DMS114 treated with DMSO at 0.1 percent for 48 hours (cell line): ENCODE results near the gene DYNLT1.
"Not testable (repeated sequence)": the region's sequence is repeated elsewhere in the genome, so short reads cannot be mapped to it uniquely, and the experiment has no call there.

ENCODE experiments used
- DNase-seq: peaks from one replicate; lab custom pipeline; 2025; ENCODE audit not compliant: unreplicated experiment; lab: John Stamatoyannopoulos, UW

DYNLT1 gene

DNA sequence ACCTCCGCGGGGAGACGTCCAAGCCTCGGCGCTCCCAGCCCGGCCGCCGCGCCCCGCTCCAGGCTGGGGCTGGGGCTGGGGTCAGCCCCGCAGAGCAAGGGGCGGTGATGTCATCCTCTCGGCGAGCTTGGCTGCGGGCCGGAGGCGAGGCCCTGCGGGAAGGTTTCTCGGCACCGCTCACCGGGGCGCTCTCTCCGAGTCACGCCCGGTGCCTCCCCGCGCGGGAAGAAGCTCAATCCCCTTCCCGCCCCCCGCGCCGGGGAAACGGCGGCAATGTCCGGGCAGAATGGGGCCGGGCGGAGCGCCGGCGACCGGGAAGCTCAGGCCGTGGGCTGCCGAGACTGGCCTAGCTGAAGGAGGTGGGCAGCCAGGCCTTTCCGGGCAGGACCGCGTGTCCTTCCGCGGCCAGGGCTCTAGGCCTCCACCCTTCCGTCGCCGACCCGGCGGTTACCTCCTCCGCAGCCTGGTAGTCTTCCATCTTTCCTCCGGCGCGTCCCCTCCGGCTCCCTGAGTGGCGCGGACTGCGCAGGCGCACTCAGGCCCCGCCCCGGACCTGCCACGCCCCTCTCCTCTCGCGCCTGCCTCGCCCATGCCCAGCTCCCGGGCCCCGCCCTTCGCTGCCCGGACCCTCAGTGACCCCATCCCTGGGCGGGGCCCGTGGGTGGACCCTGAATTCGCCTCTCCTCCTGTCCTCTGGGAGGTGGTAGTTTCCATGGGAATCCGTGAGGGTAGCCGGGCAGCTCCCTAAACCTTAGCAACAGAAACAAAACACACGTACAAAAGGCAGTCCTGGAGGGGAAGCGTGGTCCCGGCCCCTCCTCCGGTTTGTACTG, at the start of gene DYNLT1:
TSS of gene DYNLT1 (minus strand) at position 513 of the 833 bp plus-strand sequence. CDS start at position 478, 35 bp downstream.
- DNase-seq = peak; percentile 71

DNA sequence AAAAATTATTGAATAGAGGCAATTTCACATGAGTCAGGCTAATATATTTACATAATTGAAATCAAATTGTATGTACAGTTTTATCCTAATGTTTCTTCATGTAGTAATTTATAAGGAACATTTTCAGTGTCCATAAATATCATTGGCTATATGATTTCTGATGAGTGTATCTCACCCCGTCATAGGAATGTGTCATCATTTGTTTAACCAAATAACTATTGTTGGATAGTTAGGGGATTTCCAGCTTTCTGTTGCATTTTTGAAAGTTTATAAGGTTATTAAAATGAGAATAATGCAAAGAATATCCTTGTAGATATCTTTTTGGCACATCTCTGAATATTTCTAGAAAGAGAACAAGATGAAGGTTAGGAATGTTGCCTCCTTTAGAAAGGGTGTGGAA, 44.3 kb upstream of the DYNLT1 start:
- DNase-seq = no peak

DNA sequence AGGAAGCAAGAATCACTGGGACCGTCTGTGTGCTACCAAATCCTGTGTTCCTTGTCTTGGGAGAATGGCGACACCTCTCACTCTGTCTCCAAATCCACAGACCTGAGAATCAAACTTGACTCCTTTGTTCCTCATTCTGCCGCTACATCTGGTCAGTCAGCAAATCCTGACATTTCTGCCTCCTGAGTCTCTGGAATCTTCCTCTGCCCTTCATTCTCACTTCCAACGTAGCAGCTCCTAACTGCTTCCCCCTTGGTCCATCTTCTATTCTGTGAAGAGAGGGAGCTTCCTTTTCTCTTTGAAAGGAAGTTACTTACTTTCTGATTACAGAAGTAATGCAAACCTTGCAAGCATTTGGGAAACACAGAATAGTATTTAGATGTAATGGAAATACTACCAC, 43.0 kb upstream of the DYNLT1 start:
- no peak for DNase-seq

DNA sequence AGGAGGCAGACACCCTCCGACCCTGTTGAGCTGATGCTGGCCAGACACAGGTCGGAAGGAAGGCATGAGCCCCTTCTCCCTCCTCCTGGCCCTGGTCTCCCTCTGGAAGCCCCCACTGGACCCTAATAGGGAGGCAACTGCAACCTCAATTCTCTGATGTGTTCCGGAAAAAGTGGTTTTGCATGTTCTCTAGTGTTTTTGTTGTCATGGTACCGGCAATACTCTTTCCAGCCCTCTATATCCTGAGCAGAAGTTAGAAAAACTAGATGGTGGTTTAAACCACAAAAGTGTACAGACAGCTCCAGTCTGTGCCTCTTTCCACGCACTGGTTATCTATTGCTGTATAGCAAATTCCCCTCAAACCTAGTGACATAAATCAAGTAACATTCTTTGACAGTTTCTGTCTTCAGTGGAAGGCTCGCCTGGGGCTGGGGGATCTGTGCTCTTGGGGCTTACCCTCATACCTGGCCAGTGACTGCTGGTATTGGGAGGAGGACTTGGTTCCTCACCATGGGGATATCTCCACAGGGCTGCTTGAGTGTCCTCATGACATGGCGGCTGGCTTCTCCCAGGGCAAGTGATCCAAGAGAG, 42.3 kb upstream of the DYNLT1 start:
- no peak for DNase-seq

DNA sequence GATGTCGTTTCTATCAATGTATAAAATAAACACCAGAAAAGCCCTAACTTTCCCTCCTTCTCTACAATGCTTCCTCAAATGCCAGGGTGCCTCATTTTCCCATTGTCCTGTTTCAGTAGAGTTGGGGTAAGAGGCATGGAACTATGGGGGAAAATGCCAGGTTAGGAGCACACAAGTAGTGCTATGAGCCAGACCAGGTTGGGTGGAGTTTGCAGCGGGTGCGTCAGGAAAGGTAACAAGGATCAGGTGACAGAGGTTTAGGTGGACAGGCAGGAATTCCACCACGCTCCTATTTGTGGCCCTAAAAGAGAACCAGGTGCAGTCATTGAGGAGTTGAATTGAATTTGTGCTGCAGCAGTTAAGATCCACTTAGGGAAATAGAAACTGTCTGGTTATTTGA, 41.8 kb upstream of the DYNLT1 start:
- no peak for DNase-seq

DNA sequence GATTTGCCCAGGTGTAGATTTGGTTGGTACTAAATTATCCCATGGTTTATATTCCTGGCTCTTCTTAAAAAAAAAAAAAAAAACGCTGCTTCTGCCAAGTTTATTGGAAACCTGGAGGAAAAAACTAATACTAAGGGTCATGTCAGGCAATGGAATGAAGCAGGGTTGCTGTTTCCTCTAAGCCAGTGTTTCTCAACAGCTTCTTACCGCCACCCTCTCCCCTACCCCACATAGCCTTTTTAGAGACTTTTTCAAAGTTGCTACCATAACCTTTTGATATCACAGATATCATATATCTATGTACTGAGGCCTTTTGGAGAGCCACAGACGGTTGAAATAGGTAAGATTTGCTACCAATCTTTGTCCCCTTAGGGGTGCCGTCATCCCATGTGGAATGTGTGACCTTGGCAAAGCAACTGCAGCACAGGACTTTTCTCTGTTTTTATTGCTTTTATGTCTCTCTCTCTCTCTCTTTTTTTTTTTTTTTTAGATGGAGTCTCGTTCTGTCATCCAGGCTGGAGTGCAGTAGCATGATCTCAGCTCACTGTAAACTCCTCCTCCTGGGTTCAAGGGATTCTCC, 40.3 kb upstream of the DYNLT1 start:
- no peak for DNase-seq

DNA sequence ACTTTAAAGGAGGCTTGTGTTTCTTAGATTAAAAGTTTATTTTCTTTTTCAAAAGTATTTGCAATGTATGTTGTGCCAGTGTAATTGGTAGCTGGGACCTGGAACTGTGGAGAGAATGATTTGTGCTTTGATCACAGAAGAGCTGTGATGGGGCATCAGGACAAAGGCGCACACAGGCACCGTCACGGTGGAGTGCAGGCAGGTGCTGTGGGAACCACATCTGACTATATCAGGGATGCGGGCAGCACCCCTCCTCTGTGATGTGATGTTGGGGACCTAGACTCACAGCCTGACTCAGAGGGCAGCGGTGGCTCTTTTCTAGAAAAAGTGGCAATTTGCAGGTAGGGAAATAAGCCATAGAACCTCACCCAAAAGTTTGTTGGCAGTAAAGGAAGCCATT, 39.8 kb upstream of the DYNLT1 start:
- DNase-seq = no peak

DNA sequence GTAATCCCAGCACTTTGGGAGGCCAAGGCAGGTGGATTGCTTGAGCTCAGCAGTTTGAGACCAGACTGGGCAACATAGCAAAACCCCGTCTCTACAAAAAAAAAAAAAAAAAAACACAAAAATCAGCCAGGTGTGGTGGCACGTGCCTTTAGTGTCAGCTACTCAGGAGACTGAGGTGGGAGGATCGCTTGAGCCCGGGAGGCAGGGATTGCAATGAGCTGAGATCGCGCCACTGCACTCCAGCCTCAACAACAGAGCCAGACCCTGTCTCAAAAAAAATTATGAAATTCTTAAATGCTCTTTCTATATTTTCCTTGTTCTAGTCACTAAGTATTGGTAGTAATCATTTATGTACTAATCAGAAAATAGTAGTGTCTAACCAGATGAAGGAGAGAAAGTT, 35.9 kb upstream of the DYNLT1 start:
- no peak for DNase-seq

DNA sequence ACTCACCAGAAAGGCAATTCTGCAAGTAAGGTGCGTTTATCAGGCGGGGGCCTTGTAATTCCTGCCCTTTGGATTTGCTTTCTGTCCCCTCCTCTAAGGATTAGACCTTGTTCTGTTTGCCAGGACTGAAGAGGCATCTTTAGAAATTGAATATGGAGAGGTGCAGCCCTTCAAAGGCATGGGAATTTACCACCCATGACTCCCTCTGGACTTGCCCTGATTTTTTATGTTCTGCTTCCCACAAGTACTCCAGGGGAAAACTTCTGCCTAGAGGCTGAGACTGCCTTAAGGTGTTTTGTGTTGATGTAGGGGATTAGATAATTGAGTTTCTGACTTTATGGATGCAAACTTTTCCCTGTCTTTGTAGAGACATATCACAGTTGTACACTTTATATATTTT, 35.5 kb upstream of the DYNLT1 start:
- no peak for DNase-seq

DNA sequence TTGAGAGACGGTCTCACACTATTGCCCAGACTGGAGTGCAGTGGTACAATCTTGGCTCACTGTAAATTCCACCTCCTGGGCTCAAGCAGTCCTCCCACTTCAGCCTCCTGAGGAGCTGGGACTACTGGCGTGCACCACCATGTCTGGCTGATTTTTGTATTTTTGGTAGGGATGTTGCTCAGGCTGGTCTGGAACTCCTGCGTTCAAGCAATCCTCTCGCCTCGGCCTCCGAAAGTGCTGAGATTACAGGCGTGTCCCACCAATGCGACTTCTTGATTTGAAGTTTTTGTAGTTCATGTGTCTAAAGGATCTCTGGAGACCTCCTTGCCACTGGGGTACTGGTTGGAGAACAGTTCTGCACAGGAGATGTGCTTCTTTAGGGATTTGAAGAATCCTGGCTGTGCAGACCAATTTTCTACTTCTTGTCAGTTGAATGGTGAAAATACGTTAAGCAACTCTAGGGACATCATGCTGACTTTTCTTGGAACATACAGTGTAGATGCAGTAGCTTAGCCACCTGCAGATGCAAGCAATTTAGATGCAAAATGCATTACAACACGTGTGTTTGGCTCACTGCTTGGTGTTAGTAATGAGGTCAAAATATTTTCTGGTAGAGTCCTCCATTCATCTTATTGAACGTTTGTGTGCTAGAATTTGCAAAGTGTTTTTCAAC, 33.5 kb upstream of the DYNLT1 start:
- DNase-seq = no peak

DNA sequence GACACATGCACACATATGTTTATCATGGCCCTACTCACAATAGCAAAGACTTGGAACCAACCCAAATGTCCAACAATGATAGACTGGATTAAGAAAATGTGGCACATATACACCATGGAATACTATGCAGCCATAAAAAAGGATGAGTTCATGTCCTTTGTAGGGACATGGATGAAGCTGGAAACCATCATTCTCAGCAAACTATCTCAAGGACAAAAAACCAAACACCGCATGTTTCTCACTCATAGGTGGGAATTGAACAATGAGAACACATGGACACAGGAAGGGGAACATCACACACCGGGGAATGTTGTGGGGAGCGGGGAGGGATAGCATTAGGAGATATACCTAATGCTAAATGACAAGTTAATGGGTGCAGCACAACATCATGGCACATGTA, 32.6 kb upstream of the DYNLT1 start:
- not testable (repeated sequence) for DNase-seq

DNA sequence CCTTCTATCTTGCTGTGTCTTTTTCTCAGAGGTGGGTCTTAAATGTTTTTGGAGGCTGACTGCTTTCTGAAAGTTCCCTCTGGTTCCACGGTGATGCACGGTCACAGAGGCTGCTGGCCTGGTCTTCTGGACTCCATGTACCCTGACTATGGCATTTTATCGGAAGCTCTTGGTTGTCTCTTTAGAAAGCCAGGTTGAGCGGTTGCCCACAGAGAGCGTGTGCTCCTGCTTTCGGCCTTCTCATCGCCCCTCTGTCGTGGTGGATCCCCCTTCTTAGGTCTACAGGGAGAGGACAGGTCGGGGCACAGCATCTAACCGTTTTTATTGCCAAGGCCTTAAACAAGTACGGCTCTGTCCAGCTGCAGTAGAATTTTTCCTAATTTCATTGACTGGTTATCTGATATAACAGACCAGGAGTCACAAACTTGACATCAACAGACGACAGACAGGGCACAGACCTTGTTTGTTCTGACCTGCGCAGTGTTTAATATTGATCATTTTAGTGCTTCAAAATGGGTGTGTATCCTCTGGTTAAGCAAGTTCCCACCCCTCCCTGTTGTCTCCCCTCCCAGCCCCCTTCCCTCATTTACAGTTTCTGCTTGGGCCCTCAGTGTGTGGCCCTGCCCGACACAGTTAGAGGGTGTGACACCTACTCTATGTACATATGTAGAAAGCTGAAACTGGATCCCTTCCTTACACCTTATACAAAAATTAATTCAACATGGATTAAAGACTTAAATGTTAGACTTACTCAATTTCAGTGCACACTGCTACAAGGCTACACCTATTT, 30.0 kb upstream of the DYNLT1 start:
- DNase-seq = no peak

DNA sequence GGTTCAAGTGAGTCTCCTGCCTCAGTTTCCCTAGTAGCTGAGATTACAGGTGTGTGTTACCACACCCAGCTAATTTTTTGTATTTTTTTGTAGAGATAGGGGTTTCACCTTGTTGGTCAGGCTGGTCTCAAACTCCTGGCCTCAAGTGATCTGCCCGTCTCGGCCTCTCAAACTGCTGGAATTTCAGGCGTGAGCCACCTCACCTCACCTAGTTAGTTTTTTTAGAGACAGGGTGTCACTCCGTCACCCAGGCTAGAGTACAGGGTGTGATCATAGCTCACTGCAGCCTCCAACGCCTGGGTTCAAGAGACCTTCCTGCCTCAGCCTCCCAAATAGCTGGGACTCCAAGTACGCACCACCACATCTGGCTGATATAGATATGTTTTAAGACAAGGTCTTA, 28.2 kb upstream of the DYNLT1 start:
- DNase-seq = no peak

DNA sequence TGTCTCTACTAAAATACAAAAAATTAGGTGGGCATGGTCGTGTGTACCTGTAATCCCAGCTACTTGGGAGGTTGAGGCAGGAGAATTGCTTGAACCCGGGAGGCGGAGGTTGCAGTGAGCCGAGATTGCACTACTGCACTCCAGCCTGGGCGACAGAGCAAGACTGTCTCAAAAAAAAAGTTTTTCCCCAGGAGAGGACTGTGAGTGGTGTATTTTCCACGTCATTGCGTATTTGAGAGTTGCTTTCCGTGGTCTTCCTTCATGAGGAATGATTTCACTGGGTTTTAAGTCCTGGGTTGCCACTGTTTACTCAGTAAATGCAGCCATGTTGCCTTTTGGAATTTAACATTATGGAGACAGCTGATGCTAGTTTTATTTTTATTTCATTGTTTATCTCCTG, 27.6 kb upstream of the DYNLT1 start:
- not testable (repeated sequence) for DNase-seq

DNA sequence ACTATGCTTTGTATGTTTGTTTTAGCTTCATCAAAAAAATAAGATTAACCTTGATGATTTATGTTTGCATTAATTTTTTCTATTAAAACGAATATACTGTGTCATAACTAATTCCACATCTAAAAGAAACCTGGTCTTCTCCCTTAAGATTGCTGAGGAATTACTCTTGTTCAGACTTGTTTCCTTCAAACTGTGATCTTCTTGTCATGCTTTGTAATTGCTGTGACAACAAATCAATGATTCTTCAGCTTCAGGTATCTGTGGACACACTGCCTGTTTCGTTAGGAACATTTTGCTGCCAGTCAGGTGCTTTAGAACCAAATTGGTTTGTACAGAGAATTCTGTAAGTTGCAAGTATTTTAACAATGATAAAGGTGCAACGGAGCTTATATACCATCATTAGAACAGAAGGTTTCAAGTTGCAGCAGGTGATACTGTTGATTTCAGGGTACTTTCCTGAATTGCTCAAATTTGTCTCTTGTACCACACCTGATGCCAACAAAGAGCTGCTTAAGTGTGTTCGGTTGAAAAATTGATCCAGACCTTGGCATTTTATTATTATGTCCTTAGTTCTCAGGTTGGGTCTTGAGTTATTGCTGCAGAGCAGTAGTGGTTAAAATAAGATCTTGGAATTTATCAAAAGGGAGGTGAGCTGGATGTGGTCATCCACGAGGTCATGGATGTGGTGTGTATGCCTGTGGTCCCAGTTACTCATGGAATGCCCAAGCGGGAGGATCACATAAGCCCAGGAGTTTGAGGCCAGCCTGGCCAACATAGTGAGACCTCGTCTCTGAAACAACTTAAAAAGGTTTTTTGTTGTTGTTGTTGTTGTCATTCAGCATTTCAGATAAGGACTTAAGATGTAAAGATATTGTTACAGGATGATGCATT, 24.8 kb upstream of the DYNLT1 start:
- no peak for DNase-seq

DNA sequence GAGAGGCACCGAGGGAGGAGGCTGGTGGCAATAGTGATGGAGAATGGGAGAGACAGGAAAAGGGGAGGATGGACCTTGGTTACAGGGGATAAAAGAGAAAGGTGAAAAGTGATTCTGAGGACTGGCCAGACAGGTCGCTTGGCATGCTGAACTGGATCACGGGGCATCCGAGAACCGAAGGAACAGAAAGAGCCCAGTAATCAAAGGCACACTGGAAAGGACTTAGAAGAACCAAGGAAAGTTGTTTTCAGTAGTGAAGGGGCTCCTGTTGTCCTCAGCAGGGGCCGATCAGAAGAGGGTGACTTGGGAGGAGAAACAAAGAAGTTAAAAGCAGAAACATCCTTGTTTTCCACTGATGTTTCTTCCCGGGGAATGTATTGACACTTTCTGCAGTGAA, 24.2 kb upstream of the DYNLT1 start:
- DNase-seq = no peak

DNA sequence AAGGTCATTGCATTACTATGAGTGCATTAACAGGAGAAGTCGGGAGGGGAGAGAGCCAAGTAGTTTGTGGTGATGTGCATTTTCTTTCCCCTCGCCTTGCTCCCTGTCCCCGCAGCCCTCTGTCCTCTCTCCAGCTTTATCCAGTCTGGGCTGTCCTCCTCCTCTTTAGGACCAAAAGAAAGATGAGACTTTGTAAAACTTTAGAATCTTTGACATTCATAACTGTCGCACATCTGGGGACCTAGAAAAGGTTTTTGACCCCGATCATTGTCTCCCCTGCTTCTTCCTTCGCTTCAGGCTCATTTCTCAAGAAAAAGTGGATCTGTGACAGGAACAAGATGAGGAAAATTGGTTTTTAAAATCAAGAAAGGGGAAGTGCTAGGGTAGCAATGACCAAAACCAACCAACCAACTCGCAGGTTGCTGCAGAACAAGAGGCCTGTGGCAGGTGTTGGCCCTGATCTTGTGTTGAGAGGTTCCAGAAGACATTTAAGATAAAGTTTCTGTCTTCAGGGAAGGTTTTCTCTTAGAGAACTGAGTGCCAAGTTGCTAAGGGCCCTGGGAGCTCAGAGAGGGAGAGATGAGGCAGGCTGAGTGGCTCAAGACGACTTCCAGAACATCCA, 22.9 kb upstream of the DYNLT1 start:
- DNase-seq = no peak

DNA sequence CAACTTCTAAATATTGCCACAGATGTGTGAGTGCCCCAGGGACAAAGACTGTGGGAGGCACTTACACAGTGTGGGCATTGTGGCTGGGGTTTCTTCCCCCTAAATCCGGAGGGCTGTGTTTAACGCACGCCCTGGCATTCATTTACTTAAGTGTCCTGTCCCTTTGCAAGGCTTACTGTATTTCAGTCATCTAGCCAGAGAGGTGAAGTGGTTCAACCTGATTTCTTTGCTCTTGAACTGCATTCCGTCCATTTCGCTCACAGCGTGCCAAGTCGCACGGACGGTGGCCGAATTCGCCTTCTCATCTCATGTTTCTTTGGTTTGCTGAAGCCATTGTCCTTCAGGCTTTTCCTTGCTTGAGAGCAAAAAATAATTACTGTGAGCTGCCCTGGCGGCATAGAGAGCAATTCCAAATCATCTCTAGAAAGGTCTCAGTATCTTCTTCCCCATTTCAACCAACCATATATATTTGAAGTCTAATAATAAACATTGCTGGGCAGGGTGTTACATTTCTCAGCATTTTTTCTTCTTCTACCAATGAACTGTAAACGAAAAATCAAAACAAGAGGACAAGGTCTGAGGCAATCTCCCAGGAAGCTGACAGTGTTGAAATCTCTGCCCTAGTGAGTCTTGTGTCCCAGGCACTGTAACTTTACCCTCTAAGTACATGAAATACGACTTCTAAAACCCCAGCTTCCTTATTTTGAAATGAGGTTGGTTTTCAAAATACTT, 22.3 kb upstream of the DYNLT1 start:
- no peak for DNase-seq

DNA sequence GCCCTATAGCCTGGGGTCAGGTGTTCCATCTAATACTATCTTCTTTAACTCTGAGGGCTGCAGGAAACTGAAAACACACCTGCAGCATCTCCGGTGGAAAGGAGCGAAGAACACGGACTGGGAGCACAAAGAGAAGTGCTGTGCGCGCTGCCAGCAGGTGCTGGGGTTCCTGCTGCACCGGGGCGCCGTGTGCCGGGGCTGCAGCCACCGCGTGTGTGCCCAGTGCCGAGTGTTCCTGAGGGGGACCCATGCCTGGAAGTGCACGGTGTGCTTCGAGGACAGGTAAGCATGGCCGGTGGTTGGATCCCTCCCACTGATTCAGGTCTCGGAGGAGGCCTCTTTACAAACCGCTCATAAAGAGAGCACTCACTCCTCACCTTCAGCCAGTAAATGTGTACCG, 20.8 kb upstream of the DYNLT1 start:
- no peak for DNase-seq
